Measurements from ENCODE around the gene MFRP. TPM values are rescaled to one million over a fixed set of nuclear protein-coding genes. Genes with fewer than 3 reads are reported as not detected.

The MFRP gene
- total RNA-seq, 2 experiments from 2014 or later: not detected

DNA sequence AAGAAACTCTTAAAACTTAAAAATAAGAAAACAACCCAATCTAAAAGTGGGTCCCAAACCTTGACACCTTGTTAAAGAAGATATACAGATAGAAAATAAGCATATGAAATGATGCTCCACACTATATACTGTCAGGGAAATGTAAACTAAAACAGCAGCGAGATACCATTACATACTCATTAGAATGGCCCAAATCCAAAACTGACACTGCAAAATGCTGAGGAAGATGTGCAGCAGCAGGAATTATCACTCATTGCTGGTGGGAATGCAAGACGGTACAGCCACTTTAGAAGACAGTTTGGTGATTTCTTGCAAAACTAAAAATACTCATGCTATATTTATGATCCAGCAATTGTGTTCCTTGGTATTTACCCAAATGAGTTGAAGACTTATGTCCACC, 17.2 kb downstream of the MFRP start:
- POLR2A ChIA-PET: no interaction called here
- TF ChIP-seq, protein P1, sequence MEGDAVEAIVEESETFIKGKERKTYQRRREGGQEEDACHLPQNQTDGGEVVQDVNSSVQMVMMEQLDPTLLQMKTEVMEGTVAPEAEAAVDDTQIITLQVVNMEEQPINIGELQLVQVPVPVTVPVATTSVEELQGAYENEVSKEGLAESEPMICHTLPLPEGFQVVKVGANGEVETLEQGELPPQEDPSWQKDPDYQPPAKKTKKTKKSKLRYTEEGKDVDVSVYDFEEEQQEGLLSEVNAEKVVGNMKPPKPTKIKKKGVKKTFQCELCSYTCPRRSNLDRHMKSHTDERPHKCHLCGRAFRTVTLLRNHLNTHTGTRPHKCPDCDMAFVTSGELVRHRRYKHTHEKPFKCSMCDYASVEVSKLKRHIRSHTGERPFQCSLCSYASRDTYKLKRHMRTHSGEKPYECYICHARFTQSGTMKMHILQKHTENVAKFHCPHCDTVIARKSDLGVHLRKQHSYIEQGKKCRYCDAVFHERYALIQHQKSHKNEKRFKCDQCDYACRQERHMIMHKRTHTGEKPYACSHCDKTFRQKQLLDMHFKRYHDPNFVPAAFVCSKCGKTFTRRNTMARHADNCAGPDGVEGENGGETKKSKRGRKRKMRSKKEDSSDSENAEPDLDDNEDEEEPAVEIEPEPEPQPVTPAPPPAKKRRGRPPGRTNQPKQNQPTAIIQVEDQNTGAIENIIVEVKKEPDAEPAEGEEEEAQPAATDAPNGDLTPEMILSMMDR (IDR thresholded peaks at IDR 0.05): no peak
- Mint-ChIP-seq H3K4me1 (ENCODE audit: low read depth) (peaks cover 6% of the 10 kb centered on the region), H3K27ac (no peak overlapping the region), H3K9me3 (no peaks in the 10 kb centered on the region), H3K4me3 (no peak overlapping the region), H3K27me3 (no peaks in the 10 kb centered on the region), H3K36me3 (ENCODE audit: low read depth) (no peaks in the 10 kb centered on the region)
- intact Hi-C loops (cut with micrococcal nuclease): loop anchor here (10.0 kb wide), 1 partner anchor 125 kb away; the partner anchor contains the start of gene CBL
- DNase-seq: no peak
- ATAC-seq: no peak
- CTCF ChIA-PET: no interaction called here

- H3K4me1 Mint-ChIP-seq (ENCODE audit: low read depth): peaks cover 14% of the 10 kb centered on the region
These were observed 22.3 kb downstream of the MFRP start for GRCh38 chr11:119324189-119324588.

DNA sequence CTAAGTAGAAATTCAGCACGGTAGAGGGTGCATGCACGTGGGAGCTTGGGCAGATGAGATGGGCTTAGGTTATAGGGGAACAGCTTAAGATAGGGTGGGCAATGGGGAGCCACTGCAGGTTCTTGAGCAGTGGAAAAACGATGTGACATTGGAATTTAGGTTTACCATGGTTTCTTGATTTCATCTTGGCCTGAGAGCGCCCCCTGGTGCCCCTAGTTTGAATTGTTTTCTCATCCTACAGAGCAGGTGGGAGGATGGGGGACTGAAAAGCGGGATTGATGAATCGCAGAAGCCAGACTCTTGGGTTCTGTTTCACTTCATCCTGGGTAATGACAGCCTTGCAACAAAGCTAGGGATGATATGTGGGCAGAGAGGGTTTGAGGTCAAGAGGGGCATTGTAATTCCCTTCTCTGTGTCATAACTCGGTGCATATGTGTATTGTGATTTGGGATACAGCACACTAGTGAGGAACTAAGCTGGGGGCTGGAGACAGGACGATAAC, 22.9 kb downstream of the MFRP start:
- H3K4me3 Mint-ChIP-seq: no peak overlapping the region
- ATAC-seq (no peak), DNase-seq (peak; percentile 94)
- intact Hi-C loops (cut with micrococcal nuclease): loop anchor here (10.0 kb wide), 1 partner anchor 119 kb away; the partner anchor contains the start of gene CBL
- ChIA-PET POLR2A (interaction anchor here (0.7 to 3.8 kb wide), 10 partner anchors 10 to 231 kb away, joined by 3 to 15 read pairs (median 3); partner anchors contain the start of gene CBL), CTCF (interaction anchor here (0.7 to 11.4 kb wide), 47 partner anchors 9 to 406 kb away, joined by 3 to 201 read pairs (median 5); partner anchors contain the start of genes CBL, DPAGT1, NECTIN1 and NLRX1)
- H3K27ac Mint-ChIP-seq: no peak overlapping the region
- no peaks in the 10 kb centered on the region for H3K9me3 Mint-ChIP-seq
- peaks cover 18% of the 10 kb centered on the region for H3K4me1 Mint-ChIP-seq (ENCODE audit: low read depth)
- no peaks in the 10 kb centered on the region for H3K36me3 Mint-ChIP-seq (ENCODE audit: low read depth)
- TF ChIP-seq, protein P1 (IDR thresholded peaks at IDR 0.05): peak; percentile 90
- peaks cover 3% of the 10 kb centered on the region for H3K27me3 Mint-ChIP-seq

More at GRCh38 chr11:119324189-119324588, 22.3 kb downstream of the MFRP start:
- ChIA-PET POLR2A (interaction anchor here (0.7 to 3.8 kb wide), 4 partner anchors 11 to 118 kb away, joined by 3 to 15 read pairs (median 6); partner anchors contain the start of gene CBL), CTCF (interaction anchor here (0.7 to 11.4 kb wide), 37 partner anchors 9 to 405 kb away, joined by 3 to 201 read pairs (median 8); partner anchors contain the start of genes CBL, DPAGT1, NECTIN1 and NLRX1)
- DNase-seq (no peak), ATAC-seq (no peak)
- no peaks in the 10 kb centered on the region for H3K9me3 Mint-ChIP-seq
- no peaks in the 10 kb centered on the region for H3K36me3 Mint-ChIP-seq (ENCODE audit: low read depth)
- no peak overlapping the region for H3K4me3 Mint-ChIP-seq
- intact Hi-C loops (cut with micrococcal nuclease): loop anchor here (10.0 kb wide), 1 partner anchor 119 kb away; the partner anchor contains the start of gene CBL
- H3K27ac Mint-ChIP-seq: no peak overlapping the region
- H3K27me3 Mint-ChIP-seq: no peaks in the 10 kb centered on the region
- TF ChIP-seq, protein P1 (IDR thresholded peaks at IDR 0.05): no peak

GRCh38 chr11:119322921-119323531, 23.5 kb downstream of the MFRP start:
- H3K4me3 Mint-ChIP-seq: no peak overlapping the region
- H3K27ac Mint-ChIP-seq: no peak overlapping the region
- ChIA-PET POLR2A (interaction anchor here (0.7 to 3.8 kb wide), 11 partner anchors 11 to 292 kb away, joined by 3 to 15 read pairs (median 3); partner anchors contain the start of genes CBL and SLC37A4), CTCF (interaction anchor here (0.7 to 11.4 kb wide), 41 partner anchors 8 to 413 kb away, joined by 3 to 201 read pairs (median 5); partner anchors contain the start of genes C2CD2L, CBL, DPAGT1 and NLRX1)
- intact Hi-C loops (cut with micrococcal nuclease): loop anchor here (10.0 kb wide), 1 partner anchor 118 kb away; the partner anchor contains the start of gene CBL
- H3K36me3 Mint-ChIP-seq (ENCODE audit: low read depth): no peaks in the 10 kb centered on the region
- H3K9me3 Mint-ChIP-seq: no peaks in the 10 kb centered on the region
- TF ChIP-seq, protein P1 (IDR thresholded peaks at IDR 0.05): no peak
- no peak for ATAC-seq
- H3K27me3 Mint-ChIP-seq: peaks cover 4% of the 10 kb centered on the region
- peaks cover 19% of the 10 kb centered on the region for H3K4me1 Mint-ChIP-seq (ENCODE audit: low read depth)
- DNase-seq: no peak

Data from activated CD8-positive, alpha-beta T cell treated with anti-CD3 and anti-CD28 coated beads for 36 hours (primary cell).